ENCODE results near the gene CGA.

CGA gene

GRCh38 chr6:87082160-87082721 lies 12.7 kb downstream of the CGA start:
- DNase-seq = no peak

- peak in 3 of 4 experiments; percentile 11 to 26 (median 13) for DNase-seq
These were observed 15.8 kb downstream of the CGA start for GRCh38 chr6:87078983-87079616.

- no peak for DNase-seq
These were observed 19.7 kb downstream of the CGA start for GRCh38 chr6:87075168-87075567.

GRCh38 chr6:87074101-87074621 lies 20.7 kb downstream of the CGA start:
- DNase-seq = no peak

GRCh38 chr6:87071683-87072082 lies 23.2 kb downstream of the CGA start:
- DNase-seq = no peak

- no peak for DNase-seq
These were observed 24.2 kb downstream of the CGA start for GRCh38 chr6:87070741-87071140.

DNA sequence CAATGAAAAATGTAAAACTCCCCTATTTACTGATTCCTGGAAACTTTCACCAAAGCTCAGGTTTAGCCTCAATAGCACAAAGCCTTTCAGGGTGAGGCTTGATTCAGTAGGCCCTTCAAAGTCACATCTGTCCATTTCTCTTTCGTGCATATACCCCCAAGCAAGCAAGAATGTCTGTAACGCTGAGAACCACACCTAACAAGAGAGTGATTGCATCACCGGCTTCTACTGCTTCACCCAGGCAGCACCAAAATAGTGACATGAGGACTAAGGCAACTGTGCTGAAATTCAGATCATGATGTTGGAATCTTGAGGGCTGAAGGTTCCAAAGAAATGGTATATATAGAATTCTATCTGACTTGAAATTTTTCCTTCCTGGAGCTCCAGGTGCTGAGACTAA lies 26.1 kb downstream of the CGA start:
- DNase-seq = no peak

- no peak for DNase-seq
These were observed 28.2 kb downstream of the CGA start for GRCh38 chr6:87066449-87067333.

DNA sequence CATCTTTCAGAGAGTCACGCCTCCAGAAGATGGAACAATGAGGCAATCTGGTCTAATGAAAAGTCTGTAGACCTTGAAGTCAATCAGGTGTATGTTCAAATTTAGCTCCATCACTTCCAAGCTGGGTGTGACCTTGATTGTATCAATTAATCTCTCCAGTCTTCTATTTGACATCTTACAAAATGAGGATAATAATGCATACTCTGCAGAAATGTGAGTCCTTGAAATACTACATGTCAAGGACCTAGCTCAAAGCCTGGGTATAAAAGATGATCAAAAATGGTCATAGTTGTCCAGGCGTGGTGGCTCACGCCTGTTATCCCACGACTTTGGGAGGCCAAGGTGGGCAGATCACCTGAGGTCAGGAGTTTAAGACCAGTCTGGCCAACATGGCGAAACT lies 29.8 kb downstream of the CGA start:
- DNase-seq = no peak

DNA sequence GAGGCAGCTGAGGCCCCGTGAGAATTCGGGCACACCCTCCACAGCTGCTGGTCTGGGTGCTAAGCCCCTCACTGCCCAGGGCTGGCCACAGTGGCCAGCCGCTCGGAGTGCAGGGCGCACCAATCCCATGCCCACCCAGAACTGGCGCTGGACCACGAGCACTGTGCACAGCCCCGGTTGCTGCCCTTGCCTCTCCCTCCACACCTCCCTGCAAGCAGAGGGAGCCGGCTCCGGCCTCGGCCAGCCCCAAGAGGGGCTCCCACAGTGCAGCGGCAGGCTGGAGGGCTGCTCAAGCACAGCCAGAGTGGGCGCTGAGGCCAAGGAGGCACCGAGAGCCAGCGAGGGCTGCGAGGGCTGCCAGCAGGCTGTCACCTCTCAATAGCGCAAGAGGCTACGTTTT lies 35.0 kb downstream of the CGA start:
- DNase-seq = no peak

DNA sequence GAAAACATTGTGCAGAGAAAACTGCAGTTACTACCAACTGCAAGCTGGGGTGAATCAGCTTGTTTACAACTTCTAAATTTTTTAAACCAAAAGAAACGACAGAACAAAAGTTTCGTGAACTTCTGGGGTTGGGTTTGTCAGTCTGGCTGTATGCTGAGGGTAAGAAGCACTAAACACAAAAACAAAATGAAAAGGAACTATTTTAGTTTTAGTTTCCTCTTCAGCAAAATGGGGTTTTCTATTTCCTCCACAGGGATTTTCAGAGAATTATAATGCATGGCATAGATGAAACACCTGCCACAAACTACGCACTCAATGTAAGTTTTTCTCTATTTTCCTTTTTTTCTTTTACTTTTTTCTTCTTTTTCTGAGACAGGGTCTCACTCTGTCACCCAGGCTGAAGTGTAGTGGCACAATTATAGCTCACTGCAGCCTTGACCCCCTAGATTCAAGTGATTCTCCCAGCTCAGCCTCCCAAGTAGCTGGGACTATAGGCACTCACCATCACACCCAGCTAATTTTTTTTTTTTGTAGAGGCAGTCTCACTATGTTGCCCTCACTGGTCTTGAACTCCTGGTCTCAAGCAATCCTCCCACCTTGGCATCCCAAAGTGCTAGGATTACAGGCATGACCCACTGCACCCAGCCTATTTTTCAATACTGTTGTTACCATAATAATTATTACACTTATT lies 40.6 kb downstream of the CGA start:
- no peak for DNase-seq

DNA sequence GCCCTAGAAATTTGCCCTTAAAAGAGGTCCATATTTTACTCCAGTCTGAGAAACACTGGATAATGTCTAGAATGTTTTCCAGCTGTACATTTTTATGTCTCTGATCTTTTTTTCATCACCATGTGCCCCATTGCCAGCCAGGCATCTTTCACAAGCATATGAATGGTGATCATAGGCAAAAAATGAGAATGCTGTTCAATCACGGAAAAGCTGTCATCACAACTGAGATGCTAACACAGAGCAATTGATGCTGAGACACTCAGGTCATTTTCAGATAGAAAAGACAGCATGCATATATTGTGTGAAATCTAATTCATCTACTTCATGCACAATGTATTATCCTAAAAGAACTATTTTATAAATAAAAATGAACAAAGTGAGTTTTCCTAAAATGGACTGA lies 41.6 kb downstream of the CGA start:
- DNase-seq = no peak

- no peak for DNase-seq
These were observed 45.1 kb downstream of the CGA start for GRCh38 chr6:87049779-87050178.

GRCh38 chr6:87045521-87046075 lies 49.3 kb downstream of the CGA start:
- DNase-seq = no peak

GRCh38 chr6:87040729-87041128 lies 54.2 kb downstream of the CGA start:
- no peak for DNase-seq
